Gastroesophageal sphincter (tissue), 4 donors: Measurements from ENCODE around the gene PDHB. TPM values are rescaled to one million over a fixed set of nuclear protein-coding genes. Genes with fewer than 3 reads are reported as not detected.

Experiments
- ATAC-seq: fragments of 150-250 bp; one replicate; pipeline ENCODE4 v1.9.1; 2016; ENCODE audit warnings: mild to moderate bottlenecking, moderate library complexity
- H3K27ac ChIP-seq, 4 donors: fragments of 200-600 bp; sonication (generic) in 3 of 4; 1 replicate in 3 of 4; 2 replicates in 1 of 4; pipeline ENCODE4 v1.5.1; 2016 to 2019
- H3K27me3 ChIP-seq: fragments of 200-600 bp; sonication (generic); one replicate; pipeline ENCODE4 v1.5.1; 2019
- H3K36me3 ChIP-seq, 2 donors: fragments of 200-600 bp; sonication (generic); one replicate each; pipeline ENCODE4 v1.5.1; 2019; ENCODE audit warnings: control low read depth in 1 of 2
- H3K4me1 ChIP-seq, 3 donors: fragments of 200-600 bp; sonication (generic); 1 replicate in 2 of 3; 2 replicates in 1 of 3; pipeline ENCODE4 v1.5.1; 2016 to 2019; ENCODE audit warnings: control low read depth in 2 of 3
- H3K4me3 ChIP-seq, 2 donors: fragments of 200-600 bp; sonication (generic); one replicate each; pipeline ENCODE4 v1.5.1; 2019; ENCODE audit warnings: mild to moderate bottlenecking in 1 of 2, moderate library complexity in 1 of 2
- H3K9me3 ChIP-seq, 3 donors: fragments of 200-600 bp; sonication (generic); one replicate each; pipeline ENCODE4 v1.5.1; 2017 to 2019; ENCODE audit warnings: control low read depth in 2 of 3
- EP300 ChIP-seq: sonication (generic); formaldehyde crosslinking; IDR thresholded peaks from one replicate; pipeline ENCODE4 v1.6.1; 2017; ENCODE audit warnings: antibody characterized with exemption, mild to moderate bottlenecking
- POLR2A ChIP-seq, 2 donors: fragments of 450-650 bp; IDR thresholded peaks; one replicate each; pipeline ENCODE4 v1.6.1; 2017; ENCODE audit warnings: antibody characterized with exemption in 2 of 2, mild to moderate bottlenecking in 2 of 2, moderate library complexity in 1 of 2
- POLR2AphosphoS5 ChIP-seq: sonication (generic); formaldehyde crosslinking; IDR thresholded peaks from one replicate; pipeline ENCODE4 v1.6.1; 2017; ENCODE audit warnings: antibody characterized with exemption
- WGBS, 2 donors: methylation state at CpG; one replicate each; pipeline ENCODE4 v1.1.5; 2018; ENCODE audit warnings: low coverage in 1 of 2; 5-methylcytosine and 5-hydroxymethylcytosine counted together
- total RNA-seq, 4 donors: library from RNA; depleted of rRNA; stranded (reverse); fragments of >200 nt; gene quantifications; one replicate each; pipeline ENCODE4 v1.1.0, GENCODE V29; 2016
- TF ChIP-seq, protein P1 (sequence below), 4 experiments: fragments of 200-600 bp in 2 of 4; fragments of 450-650 bp in 2 of 4; sonication (generic) in 1 of 4; IDR thresholded peaks; one replicate each; pipeline ENCODE4 v1.5.1; 2017 to 2019; ENCODE audit warnings: antibody characterized with exemption in 4 of 4, mild to moderate bottlenecking in 2 of 4, moderate library complexity in 2 of 4

PDHB gene
- total RNA-seq, 4 donors from 2014 or later, result 90.1 to 213 (median 146) TPM

DNA sequence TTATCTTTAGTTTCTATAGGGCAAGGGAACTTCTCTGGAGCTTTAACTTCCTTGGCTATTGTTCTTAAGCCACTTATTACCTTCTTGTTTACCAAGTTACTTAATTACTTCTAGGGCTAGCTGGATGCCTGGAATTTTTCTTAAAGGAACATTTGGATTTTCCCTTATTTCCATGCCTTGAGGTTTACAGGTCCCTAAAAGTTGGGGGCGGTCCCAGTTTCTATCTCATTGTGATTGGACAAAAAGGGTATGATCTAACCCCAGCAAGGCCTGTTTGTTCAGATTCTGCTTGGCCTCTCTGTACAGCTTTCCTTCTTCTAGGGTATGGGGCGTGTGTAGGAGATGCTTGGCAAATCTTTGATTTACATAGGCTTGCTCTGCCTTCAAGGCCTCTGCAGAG, 17.4 kb downstream of the PDHB start:
- Histone ChIP-seq H3K27ac (no peak overlapping the region), H3K4me3 (no peak overlapping the region), H3K4me1 (peaks cover 0 to 20% (median 0%) of the 10 kb centered on the region in 3 donors), H3K36me3 (peaks cover 0 to 41% of the 10 kb centered on the region in 2 donors), H3K27me3 (no peaks in the 10 kb centered on the region), H3K9me3 (no peaks in the 10 kb centered on the region)
- no peak for ATAC-seq
- 82% methylated on average over 2 of the region's 2 CpGs; no CpG with 5 or more reads in 1 of the 2 donors for WGBS, 2 donors
- TF ChIP-seq POLR2A (IDR thresholded peaks at IDR 0.05) (no peak), POLR2AphosphoS5 (no peak), EP300 (no peak)
- TF ChIP-seq, protein P1, sequence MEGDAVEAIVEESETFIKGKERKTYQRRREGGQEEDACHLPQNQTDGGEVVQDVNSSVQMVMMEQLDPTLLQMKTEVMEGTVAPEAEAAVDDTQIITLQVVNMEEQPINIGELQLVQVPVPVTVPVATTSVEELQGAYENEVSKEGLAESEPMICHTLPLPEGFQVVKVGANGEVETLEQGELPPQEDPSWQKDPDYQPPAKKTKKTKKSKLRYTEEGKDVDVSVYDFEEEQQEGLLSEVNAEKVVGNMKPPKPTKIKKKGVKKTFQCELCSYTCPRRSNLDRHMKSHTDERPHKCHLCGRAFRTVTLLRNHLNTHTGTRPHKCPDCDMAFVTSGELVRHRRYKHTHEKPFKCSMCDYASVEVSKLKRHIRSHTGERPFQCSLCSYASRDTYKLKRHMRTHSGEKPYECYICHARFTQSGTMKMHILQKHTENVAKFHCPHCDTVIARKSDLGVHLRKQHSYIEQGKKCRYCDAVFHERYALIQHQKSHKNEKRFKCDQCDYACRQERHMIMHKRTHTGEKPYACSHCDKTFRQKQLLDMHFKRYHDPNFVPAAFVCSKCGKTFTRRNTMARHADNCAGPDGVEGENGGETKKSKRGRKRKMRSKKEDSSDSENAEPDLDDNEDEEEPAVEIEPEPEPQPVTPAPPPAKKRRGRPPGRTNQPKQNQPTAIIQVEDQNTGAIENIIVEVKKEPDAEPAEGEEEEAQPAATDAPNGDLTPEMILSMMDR (IDR thresholded peaks at IDR 0.05), result no peak

DNA sequence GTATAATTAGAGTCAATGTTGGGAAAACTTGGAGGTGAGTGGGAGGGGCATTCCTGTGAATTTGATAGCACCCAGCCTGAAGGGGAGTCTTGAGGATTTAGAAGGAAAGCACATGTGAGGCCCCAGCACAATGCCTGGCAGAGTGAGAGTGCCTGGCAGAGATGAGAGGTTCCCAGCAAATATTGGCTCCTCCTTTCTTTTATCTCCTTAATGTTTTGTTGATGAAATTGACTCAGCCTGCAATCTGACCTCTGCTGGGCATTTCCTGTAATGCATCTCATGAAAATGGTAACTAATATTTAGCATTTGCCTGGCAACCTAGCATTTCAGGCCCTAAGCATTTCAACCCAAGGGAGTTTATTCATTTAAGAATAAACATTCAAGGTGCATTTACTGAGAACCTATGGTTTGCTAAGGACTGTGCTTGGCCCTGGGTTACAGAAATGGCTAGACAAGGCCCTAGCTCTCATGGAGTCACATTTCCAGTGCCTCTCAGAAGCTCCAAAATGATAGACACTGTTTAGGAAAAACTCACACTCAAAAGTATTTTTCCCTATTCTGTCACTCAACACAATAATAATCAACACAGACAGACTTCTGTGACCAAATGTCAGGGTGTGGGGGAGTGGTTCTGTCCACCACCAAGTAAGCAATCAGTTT, 19.0 kb downstream of the PDHB start:
- Histone ChIP-seq H3K36me3 (peaks cover 0 to 53% of the 10 kb centered on the region in 2 donors), H3K9me3 (no peaks in the 10 kb centered on the region), H3K27me3 (no peaks in the 10 kb centered on the region), H3K4me1 (peaks cover 0 to 20% (median 0%) of the 10 kb centered on the region in 3 donors), H3K27ac (peak overlapping the region in 1 of 4 donors; percentile 22), H3K4me3 (no peak overlapping the region)
- no peak for TF ChIP-seq POLR2A (IDR thresholded peaks at IDR 0.05)
- TF ChIP-seq, protein P1 (IDR thresholded peaks at IDR 0.05), result peak; percentile 66 to 90 (median 87)
- TF ChIP-seq POLR2AphosphoS5, result peak; percentile 42
- TF ChIP-seq EP300, result no peak
- peak; percentile 44 for ATAC-seq

DNA sequence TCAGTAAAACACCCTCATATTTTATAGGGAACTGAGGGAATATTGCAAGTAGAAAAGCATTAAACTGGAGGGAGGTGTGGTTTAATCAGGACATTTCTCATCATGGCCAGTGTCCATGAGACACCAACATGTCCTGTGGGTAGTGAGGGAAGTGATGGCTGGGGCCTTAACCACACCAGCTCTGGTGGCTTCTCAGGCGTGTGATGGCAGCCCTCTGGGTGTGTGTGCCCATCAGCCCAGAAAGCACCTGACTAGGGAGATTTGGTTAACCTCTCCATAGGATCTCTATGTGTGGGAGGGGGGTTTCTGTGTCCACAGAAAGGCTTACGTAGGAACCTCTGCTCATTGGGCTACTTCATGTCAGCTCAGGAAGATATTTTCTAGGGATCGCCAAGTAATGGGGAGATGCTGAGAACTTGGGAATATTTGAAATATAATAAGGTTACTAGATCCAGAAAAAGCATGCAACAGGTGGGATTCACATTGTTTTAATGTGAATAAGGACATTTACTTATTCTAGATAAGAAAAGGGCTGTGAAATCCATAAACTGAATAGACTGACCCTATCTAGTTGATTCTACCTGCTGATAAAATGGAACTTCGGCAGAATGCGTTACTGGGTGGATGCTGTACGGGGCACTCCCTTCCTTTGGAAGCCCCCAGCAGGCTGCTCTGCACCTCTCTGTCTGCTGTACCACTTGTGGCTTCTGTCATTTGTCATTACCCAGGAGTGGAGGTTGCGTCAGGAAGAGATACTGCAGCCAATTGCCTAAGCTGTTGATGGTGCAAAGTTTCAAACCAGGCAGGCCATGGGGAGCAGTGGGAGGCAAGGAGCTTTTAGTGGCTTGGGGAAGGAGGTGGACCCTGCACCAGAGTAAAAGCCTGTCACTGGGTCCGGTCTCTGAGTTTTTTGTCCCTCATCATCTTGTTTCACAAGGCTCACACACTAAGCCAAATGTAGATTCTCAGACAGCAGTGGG, 21.5 kb downstream of the PDHB start:
- Histone ChIP-seq H3K4me3 (no peak overlapping the region), H3K27me3 (no peaks in the 10 kb centered on the region), H3K9me3 (no peaks in the 10 kb centered on the region), H3K36me3 (peaks cover 0 to 75% of the 10 kb centered on the region in 2 donors), H3K27ac (no peak overlapping the region), H3K4me1 (peaks cover 0 to 16% (median 0%) of the 10 kb centered on the region in 3 donors)
- WGBS, 2 donors, result 85 to 89% methylated on average over 4 to 6 of the region's 8 CpGs
- TF ChIP-seq EP300 (no peak), POLR2AphosphoS5 (no peak), POLR2A (IDR thresholded peaks at IDR 0.05) (no peak)
- TF ChIP-seq, protein P1 (IDR thresholded peaks at IDR 0.05), result no peak
- ATAC-seq, result peak; percentile 16

DNA sequence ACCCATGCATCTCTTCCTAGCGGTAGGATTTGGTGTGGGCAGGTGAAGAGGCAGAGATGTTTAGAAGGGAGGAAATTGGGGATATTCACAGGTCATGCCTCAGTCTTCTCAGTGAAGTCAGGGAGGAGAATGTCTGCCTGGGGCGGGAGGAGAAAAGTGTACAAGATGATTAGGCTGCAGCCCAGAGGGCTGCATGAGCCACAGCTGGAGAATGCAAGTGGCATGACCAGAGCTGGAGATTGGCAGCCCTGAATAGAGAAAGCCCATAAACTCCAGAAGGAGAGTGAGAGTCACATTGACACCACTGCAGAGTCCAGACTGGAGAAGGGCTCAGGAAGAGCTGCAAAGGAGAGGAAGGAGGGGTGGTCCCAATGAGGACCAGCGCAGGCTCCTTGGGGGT, 22.6 kb downstream of the PDHB start:
- H3K9me3 ChIP-seq, result no peaks in the 10 kb centered on the region
- ATAC-seq, result no peak
- peaks cover 0 to 74% of the 10 kb centered on the region in 2 donors for H3K36me3 ChIP-seq
- TF ChIP-seq POLR2A (IDR thresholded peaks at IDR 0.05), result no peak
- TF ChIP-seq, protein P1 (IDR thresholded peaks at IDR 0.05), result no peak
- no peak for TF ChIP-seq EP300
- no peak for TF ChIP-seq POLR2AphosphoS5
- H3K4me3 ChIP-seq, result no peak overlapping the region
- H3K27me3 ChIP-seq, result no peaks in the 10 kb centered on the region
- H3K27ac ChIP-seq, result no peak overlapping the region
- WGBS, 2 donors, result 72 to 94% methylated on average over 2 to 3 of the region's 3 CpGs
- H3K4me1 ChIP-seq, result peaks cover 0 to 16% (median 0%) of the 10 kb centered on the region in 3 donors
